Measurements from ENCODE around the gene MRGPRG.

MRGPRG gene

GRCh38 chr11:3201677-3202181, 16.9 kb downstream of the MRGPRG start:
- Histone ChIP-seq H3K4me2 (ENCODE audit: low read length, poor library complexity, severe bottlenecking) (no peak overlapping the region), H3K9ac (ENCODE audit: low read length) (no peak overlapping the region), H2BK15ac (ENCODE audit: low read depth, poor library complexity, severe bottlenecking) (no peak overlapping the region), H3K79me1 (replicated peaks; ENCODE audit: low read length, poor library complexity, severe bottlenecking) (no peaks in the 10 kb centered on the region), H2BK120ac (ENCODE audit: low read depth, low read length) (no peak overlapping the region), H3K27me3 (ENCODE audit: control insufficient read depth in 1 of 2, insufficient read depth in 1 of 2, low read length in 2 of 2) (peaks cover 73 to 92% of the 10 kb centered on the region in 2 experiments), H2AFZ (ENCODE audit: low read depth, low read length) (no peak overlapping the region), H3K9me3 (ENCODE audit: control insufficient read depth, low read length) (no peaks in the 10 kb centered on the region), H3K14ac (ENCODE audit: low read length in 2 of 2) (no peak overlapping the region), H3K4ac (ENCODE audit: low read depth in 1 of 2, low read length in 2 of 2) (no peak overlapping the region), H2BK12ac (ENCODE audit: low read length in 2 of 2) (no peak overlapping the region), H3K4me1 (ENCODE audit: control insufficient read depth, insufficient read depth, low read depth, low read length) (peaks cover 10% of the 10 kb centered on the region), H3K27ac (ENCODE audit: low read length, poor library complexity, severe bottlenecking) (no peak overlapping the region), H4K91ac (ENCODE audit: low read length) (no peak overlapping the region), H3K18ac (ENCODE audit: low read depth in 1 of 2, low read length in 2 of 2) (no peak overlapping the region), H3K36me3 (ENCODE audit: control insufficient read depth in 1 of 2, insufficient read depth in 2 of 2, low read depth in 1 of 2, low read length in 2 of 2) (no peaks in the 10 kb centered on the region), H3K4me3 (ENCODE audit: insufficient read depth in 1 of 2, low read depth in 1 of 2, low read length in 2 of 2) (no peak overlapping the region), H4K8ac (ENCODE audit: low read length) (no peak overlapping the region), H2AK5ac (ENCODE audit: low read length, severe bottlenecking) (no peak overlapping the region), H2BK5ac (ENCODE audit: low read depth, low read length, poor library complexity, severe bottlenecking) (no peak overlapping the region), H3K23ac (ENCODE audit: low read length in 2 of 2) (no peak overlapping the region)
- no peak for DNase-seq
- WGBS = 84% methylated on average over 17 of the region's 17 CpGs

GRCh38 chr11:3201112-3201581, 17.5 kb downstream of the MRGPRG start:
- H3K27me3 ChIP-seq (ENCODE audit: control insufficient read depth in 1 of 2, insufficient read depth in 1 of 2, low read length in 2 of 2) = peaks cover 73 to 89% of the 10 kb centered on the region in 2 experiments

GRCh38 chr11:3200388-3201111, 18.1 kb downstream of the MRGPRG start:
- no peak overlapping the region for H3K4ac ChIP-seq (ENCODE audit: low read depth in 1 of 2, low read length in 2 of 2)
- H2BK12ac ChIP-seq (ENCODE audit: low read length in 2 of 2) = no peak overlapping the region
- no peak overlapping the region for H3K18ac ChIP-seq (ENCODE audit: low read depth in 1 of 2, low read length in 2 of 2)
- H3K9me3 ChIP-seq (ENCODE audit: control insufficient read depth, low read length) = no peaks in the 10 kb centered on the region
- no peak overlapping the region for H4K8ac ChIP-seq (ENCODE audit: low read length)
- no peaks in the 10 kb centered on the region for H3K36me3 ChIP-seq (ENCODE audit: control insufficient read depth in 1 of 2, insufficient read depth in 2 of 2, low read depth in 1 of 2, low read length in 2 of 2)
- H2BK120ac ChIP-seq (ENCODE audit: low read depth, low read length) = no peak overlapping the region
- no peak for DNase-seq
- H3K27me3 ChIP-seq (ENCODE audit: control insufficient read depth in 1 of 2, insufficient read depth in 1 of 2, low read length in 2 of 2) = peaks cover 72 to 91% of the 10 kb centered on the region in 2 experiments
- H3K79me1 ChIP-seq (replicated peaks; ENCODE audit: low read length, poor library complexity, severe bottlenecking) = no peaks in the 10 kb centered on the region
- H3K4me1 ChIP-seq (ENCODE audit: control insufficient read depth, insufficient read depth, low read depth, low read length) = peaks cover 10% of the 10 kb centered on the region
- H3K14ac ChIP-seq (ENCODE audit: low read length in 2 of 2) = no peak overlapping the region
- no peak overlapping the region for H2BK15ac ChIP-seq (ENCODE audit: low read depth, poor library complexity, severe bottlenecking)
- no peak overlapping the region for H2BK5ac ChIP-seq (ENCODE audit: low read depth, low read length, poor library complexity, severe bottlenecking)
- H3K27ac ChIP-seq (ENCODE audit: low read length, poor library complexity, severe bottlenecking) = no peak overlapping the region
- H2AFZ ChIP-seq (ENCODE audit: low read depth, low read length) = no peak overlapping the region
- H3K4me2 ChIP-seq (ENCODE audit: low read length, poor library complexity, severe bottlenecking) = no peak overlapping the region
- no peak overlapping the region for H3K9ac ChIP-seq (ENCODE audit: low read length)
- 75% methylated on average over 9 of the region's 12 CpGs for WGBS
- H3K23ac ChIP-seq (ENCODE audit: low read length in 2 of 2) = no peak overlapping the region
- H4K91ac ChIP-seq (ENCODE audit: low read length) = no peak overlapping the region
- no peak overlapping the region for H3K4me3 ChIP-seq (ENCODE audit: insufficient read depth in 1 of 2, low read depth in 1 of 2, low read length in 2 of 2)
- no peak overlapping the region for H2AK5ac ChIP-seq (ENCODE audit: low read length, severe bottlenecking)

More at GRCh38 chr11:3201112-3201581, 17.5 kb downstream of the MRGPRG start:
- Histone ChIP-seq H3K4me3 (ENCODE audit: insufficient read depth in 1 of 2, low read depth in 1 of 2, low read length in 2 of 2) (no peak overlapping the region), H3K18ac (ENCODE audit: low read depth in 1 of 2, low read length in 2 of 2) (no peak overlapping the region), H4K8ac (ENCODE audit: low read length) (no peak overlapping the region), H2BK5ac (ENCODE audit: low read depth, low read length, poor library complexity, severe bottlenecking) (no peak overlapping the region), H2BK120ac (ENCODE audit: low read depth, low read length) (no peak overlapping the region), H2BK15ac (ENCODE audit: low read depth, poor library complexity, severe bottlenecking) (no peak overlapping the region), H3K79me1 (replicated peaks; ENCODE audit: low read length, poor library complexity, severe bottlenecking) (no peaks in the 10 kb centered on the region), H3K36me3 (ENCODE audit: control insufficient read depth in 1 of 2, insufficient read depth in 2 of 2, low read depth in 1 of 2, low read length in 2 of 2) (no peaks in the 10 kb centered on the region), H3K9ac (ENCODE audit: low read length) (no peak overlapping the region), H3K9me3 (ENCODE audit: control insufficient read depth, low read length) (no peaks in the 10 kb centered on the region), H3K4ac (ENCODE audit: low read depth in 1 of 2, low read length in 2 of 2) (no peak overlapping the region), H4K91ac (ENCODE audit: low read length) (no peak overlapping the region), H3K4me2 (ENCODE audit: low read length, poor library complexity, severe bottlenecking) (no peak overlapping the region), H3K4me1 (ENCODE audit: control insufficient read depth, insufficient read depth, low read depth, low read length) (peaks cover 10% of the 10 kb centered on the region), H2BK12ac (ENCODE audit: low read length in 2 of 2) (no peak overlapping the region), H3K23ac (ENCODE audit: low read length in 2 of 2) (no peak overlapping the region), H2AK5ac (ENCODE audit: low read length, severe bottlenecking) (no peak overlapping the region), H3K27ac (ENCODE audit: low read length, poor library complexity, severe bottlenecking) (no peak overlapping the region), H3K14ac (ENCODE audit: low read length in 2 of 2) (no peak overlapping the region), H2AFZ (ENCODE audit: low read depth, low read length) (no peak overlapping the region)
- WGBS = 82% methylated on average over 15 of the region's 15 CpGs
- no peak for DNase-seq

- WGBS = 79% methylated on average over 19 of the region's 19 CpGs
- Histone ChIP-seq H2BK12ac (ENCODE audit: low read length in 2 of 2) (no peak overlapping the region), H2BK15ac (ENCODE audit: low read depth, poor library complexity, severe bottlenecking) (no peak overlapping the region), H4K8ac (ENCODE audit: low read length) (no peak overlapping the region), H2BK5ac (ENCODE audit: low read depth, low read length, poor library complexity, severe bottlenecking) (no peak overlapping the region), H3K18ac (ENCODE audit: low read depth in 1 of 2, low read length in 2 of 2) (no peak overlapping the region), H3K79me1 (replicated peaks; ENCODE audit: low read length, poor library complexity, severe bottlenecking) (no peaks in the 10 kb centered on the region), H3K27me3 (ENCODE audit: control insufficient read depth in 1 of 2, insufficient read depth in 1 of 2, low read length in 2 of 2) (peaks cover 68 to 91% of the 10 kb centered on the region in 2 experiments), H3K4me2 (ENCODE audit: low read length, poor library complexity, severe bottlenecking) (no peak overlapping the region), H3K4me1 (ENCODE audit: control insufficient read depth, insufficient read depth, low read depth, low read length) (peaks cover 10% of the 10 kb centered on the region), H3K14ac (ENCODE audit: low read length in 2 of 2) (peak overlapping the region in 1 of 2 experiments; percentile 44), H3K23ac (ENCODE audit: low read length in 2 of 2) (no peak overlapping the region), H3K9ac (ENCODE audit: low read length) (no peak overlapping the region), H3K27ac (ENCODE audit: low read length, poor library complexity, severe bottlenecking) (no peak overlapping the region), H3K9me3 (ENCODE audit: control insufficient read depth, low read length) (no peaks in the 10 kb centered on the region), H3K4ac (ENCODE audit: low read depth in 1 of 2, low read length in 2 of 2) (no peak overlapping the region), H2AK5ac (ENCODE audit: low read length, severe bottlenecking) (no peak overlapping the region), H3K4me3 (ENCODE audit: insufficient read depth in 1 of 2, low read depth in 1 of 2, low read length in 2 of 2) (no peak overlapping the region), H2BK120ac (ENCODE audit: low read depth, low read length) (no peak overlapping the region), H4K91ac (ENCODE audit: low read length) (no peak overlapping the region), H2AFZ (ENCODE audit: low read depth, low read length) (no peak overlapping the region), H3K36me3 (ENCODE audit: control insufficient read depth in 1 of 2, insufficient read depth in 2 of 2, low read depth in 1 of 2, low read length in 2 of 2) (no peaks in the 10 kb centered on the region)
- DNase-seq = no peak
Observed at GRCh38 chr11:3199537-3200295, 18.9 kb downstream of the MRGPRG start.
